BE2C (cell line): Measurements from ENCODE around the gene HLA-DMA.
A peak's percentile ranks its signal among the peaks of the same experiment; 100 is the strongest.

Source experiments
- DNase-seq: peaks from one replicate; pipeline ENCODE4 v3.0.0-alpha.2; 2020
- H3K27me3 ChIP-seq: fragments of 250-450 bp; sonication (Bioruptor Pico); 2 replicates; pipeline ENCODE4 v1.5.1; 2020; ENCODE audit warnings: mild to moderate bottlenecking
- H3K36me3 ChIP-seq: fragments of 250-450 bp; sonication (Bioruptor Pico); 2 replicates; pipeline ENCODE4 v1.5.1; 2020; ENCODE audit warnings: mild to moderate bottlenecking
- H3K4me1 ChIP-seq: fragments of 250-450 bp; sonication (Bioruptor Pico); 2 replicates; pipeline ENCODE4 v1.5.1; 2020
- H3K4me3 ChIP-seq: 2 replicates; pipeline ENCODE4 v1.5.1; 2011; ENCODE audit warnings: low read depth, low read length
- H3K9me3 ChIP-seq: fragments of 250-450 bp; sonication (Bioruptor Pico); 2 replicates; pipeline ENCODE4 v1.5.1; 2020
- CTCF ChIP-seq: IDR thresholded peaks from 2 replicates; pipeline ENCODE4 v1.5.1; 2012; ENCODE audit warnings: mild to moderate bottlenecking, low read depth, low read length

Gene HLA-DMA

GRCh38 chr6:32969685-32970412, 17.0 kb upstream of the HLA-DMA start:
- Histone ChIP-seq H3K9me3 (no peaks in the 10 kb centered on the region), H3K36me3 (peaks cover 42% of the 10 kb centered on the region), H3K27me3 (no peaks in the 10 kb centered on the region), H3K4me3 (peak overlapping the region; percentile 88), H3K4me1 (peaks cover 3% of the 10 kb centered on the region; the same call in 1 of the 2 replicates)
- peak; percentile 23; the same call in 1 of the 2 replicates for TF ChIP-seq CTCF
- DNase-seq = peak; percentile 83

DNA sequence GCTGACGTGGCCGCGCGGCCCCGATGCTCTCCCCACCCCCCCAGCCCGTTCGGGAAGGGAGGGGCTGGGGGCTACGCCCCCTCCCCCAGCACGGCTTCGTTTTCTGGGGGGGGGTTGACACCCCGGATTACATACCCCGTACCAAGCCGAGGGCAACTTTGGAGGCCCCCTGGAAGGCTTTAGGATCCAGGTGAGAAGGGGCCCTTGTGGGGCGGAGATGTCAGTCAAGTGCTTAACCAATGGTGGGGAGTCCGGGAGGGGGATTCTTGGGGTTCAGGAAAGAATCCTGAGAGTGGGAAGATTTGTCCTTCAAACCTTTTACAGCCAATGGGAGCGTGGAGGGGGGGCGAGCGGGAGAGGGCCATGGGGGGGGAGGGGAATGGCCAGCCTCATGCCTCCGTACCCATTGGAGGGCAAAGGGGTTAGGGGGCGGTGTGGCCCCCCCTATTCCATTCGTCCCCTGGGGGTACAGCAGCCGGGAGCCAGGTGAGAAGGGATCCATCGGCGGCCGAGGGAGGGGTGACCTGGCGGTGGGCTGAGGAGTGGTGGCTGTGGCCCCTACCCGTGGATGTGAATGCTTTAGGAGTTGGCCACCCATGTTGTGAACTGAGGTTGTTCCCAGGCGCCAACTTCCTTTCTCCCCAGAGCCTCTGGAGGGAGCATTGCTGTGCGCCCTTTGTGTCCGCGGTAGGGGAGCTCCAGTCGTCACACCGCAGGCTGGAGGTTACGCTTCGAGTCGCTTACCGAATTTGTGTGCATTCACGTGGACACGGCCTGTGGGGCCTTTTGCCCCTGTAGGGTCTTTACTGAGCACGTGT, 16.2 kb upstream of the HLA-DMA start:
- Histone ChIP-seq H3K27me3 (no peaks in the 10 kb centered on the region), H3K4me1 (peaks cover 5% of the 10 kb centered on the region; the same call in 1 of the 2 replicates), H3K36me3 (peaks cover 35% of the 10 kb centered on the region), H3K9me3 (no peaks in the 10 kb centered on the region), H3K4me3 (peak overlapping the region; percentile 88)
- TF ChIP-seq CTCF = peak; percentile 12; the same call in 1 of the 2 replicates
- peak; percentile 78 for DNase-seq

DNA sequence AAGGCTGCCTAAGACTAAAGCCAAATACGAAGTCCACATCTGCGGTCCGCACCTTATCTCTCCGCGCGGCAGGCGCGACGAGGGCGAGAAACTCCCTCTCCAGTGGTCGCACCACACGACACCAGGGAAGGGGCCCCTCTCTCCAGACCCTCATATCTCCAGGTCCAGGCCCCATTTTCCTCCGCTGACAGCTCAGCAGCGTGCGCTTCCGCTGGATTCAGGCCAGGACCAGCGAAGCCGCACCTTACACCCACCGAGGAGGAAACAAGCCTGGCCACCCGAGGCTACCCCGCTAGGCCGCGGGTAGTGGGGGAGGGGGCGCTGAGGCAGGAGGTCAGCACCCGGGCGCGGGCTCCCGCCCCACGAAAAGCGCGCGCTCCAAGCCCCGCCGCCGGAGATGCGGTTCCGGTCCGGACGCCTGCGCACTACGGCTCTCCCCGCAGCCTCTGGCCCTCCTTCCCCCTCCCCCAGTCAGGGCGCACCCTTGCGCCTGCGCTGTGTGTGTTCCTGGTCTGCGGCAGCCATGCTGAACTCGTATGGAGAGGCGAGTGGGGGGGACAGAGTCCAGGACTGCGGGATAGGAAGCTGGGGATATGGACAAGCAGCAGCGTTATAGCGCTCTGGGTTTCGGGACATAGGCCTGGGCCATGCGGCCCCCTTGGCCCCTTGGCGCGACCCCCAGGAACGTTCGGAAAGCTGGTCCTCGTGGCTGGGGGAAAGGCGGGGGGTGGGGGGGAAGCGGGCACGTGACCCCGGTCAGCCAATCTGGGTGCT, 15.4 kb upstream of the HLA-DMA start, which contains the start of gene BRD2:
BRD2 (plus strand) TSS at position 502 of the 774 bp plus-strand sequence. CDS start 4,305 bp downstream, outside the sequence.
- Histone ChIP-seq H3K36me3 (peaks cover 27% of the 10 kb centered on the region), H3K4me3 (peak within 1 kb of the TSS; percentile 88), H3K9me3 (no peaks in the 10 kb centered on the region), H3K27me3 (no peaks in the 10 kb centered on the region), H3K4me1 (peaks cover 5% of the 10 kb centered on the region; the same call in 1 of the 2 replicates)
- peak; percentile 97 for DNase-seq
- TF ChIP-seq CTCF = no peak

DNA sequence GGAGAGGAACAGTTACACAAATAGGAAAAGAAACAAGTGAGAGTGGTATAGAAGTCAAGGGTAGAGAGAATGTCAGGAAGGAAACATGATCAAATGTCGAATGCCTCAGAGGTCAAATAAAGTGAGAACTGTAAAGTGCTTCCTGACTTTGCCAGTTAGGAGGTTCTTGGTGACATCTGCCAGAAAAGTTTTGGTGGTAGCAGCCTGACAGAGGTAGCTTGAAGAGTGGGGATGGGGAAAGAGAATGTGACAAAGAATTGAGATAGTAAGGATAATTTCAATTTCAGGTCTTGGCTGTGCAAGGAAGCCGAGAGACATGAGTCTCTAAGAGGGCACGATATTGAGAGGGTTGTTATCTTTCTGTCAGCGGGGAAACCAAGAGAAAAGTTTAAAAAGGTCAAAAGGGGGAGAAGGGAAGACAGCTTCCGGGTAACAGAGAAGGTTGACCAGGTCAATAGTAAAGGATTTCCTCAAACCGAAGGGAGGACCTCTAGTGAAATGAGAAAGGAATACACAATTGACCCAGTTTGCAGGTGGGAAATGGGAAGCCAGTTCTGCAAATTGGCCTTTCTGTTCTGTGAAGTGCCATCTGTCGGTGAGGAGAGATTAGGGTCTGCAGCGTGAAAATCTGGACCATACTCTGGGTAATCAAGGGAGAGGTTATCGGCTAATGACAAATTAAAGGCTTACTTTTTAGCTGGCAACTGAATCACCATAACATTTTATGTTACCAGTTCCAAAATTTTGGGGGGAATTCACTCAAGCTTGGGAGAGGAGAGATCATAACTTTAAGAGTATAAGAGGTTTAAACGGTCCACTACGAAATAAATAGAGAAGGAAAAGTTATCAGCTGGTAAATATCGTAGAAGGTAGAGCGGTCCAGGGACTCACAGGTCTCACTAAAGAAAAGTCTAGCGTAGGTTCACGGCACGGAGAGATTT, 14.5 kb upstream of the HLA-DMA start:
- TF ChIP-seq CTCF = peak; percentile 71
- H3K9me3 ChIP-seq = no peaks in the 10 kb centered on the region
- H3K27me3 ChIP-seq = no peaks in the 10 kb centered on the region
- H3K4me3 ChIP-seq = peak overlapping the region; percentile 88
- peaks cover 5% of the 10 kb centered on the region; the same call in 1 of the 2 replicates for H3K4me1 ChIP-seq
- DNase-seq = peak; percentile 49
- H3K36me3 ChIP-seq = peaks cover 18% of the 10 kb centered on the region

DNA sequence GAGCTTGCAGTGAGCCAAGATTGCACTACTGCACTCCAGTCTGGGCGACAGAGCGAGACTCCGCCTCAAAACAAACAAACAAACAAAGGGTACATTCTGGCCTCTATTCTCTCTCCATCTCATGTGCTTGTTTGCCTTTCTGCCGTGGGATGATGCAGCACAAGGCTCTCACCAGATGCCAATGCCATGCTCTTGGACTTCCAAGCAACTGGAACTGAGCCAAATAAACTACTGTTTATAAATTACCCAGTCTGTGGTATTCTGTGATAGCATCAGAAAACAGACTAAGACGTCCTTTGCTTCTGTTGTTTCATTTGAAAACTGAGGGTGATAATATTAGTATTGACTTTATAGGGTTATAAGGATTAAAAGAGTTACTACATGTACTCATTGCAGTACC, 11.9 kb upstream of the HLA-DMA start:
- no peak overlapping the region for H3K4me3 ChIP-seq
- peaks cover 6% of the 10 kb centered on the region for H3K36me3 ChIP-seq
- H3K27me3 ChIP-seq = no peaks in the 10 kb centered on the region
- H3K4me1 ChIP-seq = peaks cover 5% of the 10 kb centered on the region; the same call in 1 of the 2 replicates
- TF ChIP-seq CTCF = no peak
- no peaks in the 10 kb centered on the region for H3K9me3 ChIP-seq
- no peak for DNase-seq
